Mesothelial cell of epicardium (in vitro differentiated cells): ENCODE results near the gene CCDC195. TPM values are rescaled to one million over a fixed set of nuclear protein-coding genes. Genes with fewer than 3 reads are reported as not detected.

Source experiments
- DNase-seq, 2 experiments: peaks; one replicate each; pipeline ENCODE4 v3.0.0; 2021; ENCODE audit warnings: low spot score in 2 of 2; ENCODE audit not compliant: unreplicated experiment in 2 of 2
- H3K27ac Mint-ChIP-seq: 2 replicates; pipeline ENCODE4 v1.8.0; 2021; ENCODE audit warnings: mixed read lengths
- H3K27me3 Mint-ChIP-seq: 2 replicates; pipeline ENCODE4 v1.8.0; 2021; ENCODE audit warnings: low read depth, mixed read lengths
- H3K36me3 Mint-ChIP-seq: 2 replicates; pipeline ENCODE4 v1.8.0; 2021; ENCODE audit warnings: mixed read lengths
- H3K4me1 Mint-ChIP-seq: 2 replicates; pipeline ENCODE4 v1.8.0; 2021; ENCODE audit warnings: mixed read lengths
- H3K4me3 Mint-ChIP-seq: 2 replicates; pipeline ENCODE4 v1.8.0; 2021; ENCODE audit warnings: mild to moderate bottlenecking, moderate library complexity, mixed read lengths
- H3K9me3 Mint-ChIP-seq: 2 replicates; pipeline ENCODE4 v1.8.0; 2021; ENCODE audit warnings: mixed read lengths
- CTCF ChIP-seq: fragments of 200-600 bp; sonication (generic); IDR thresholded peaks from one replicate; pipeline ENCODE4 v1.5.0; 2021; ENCODE audit warnings: antibody characterized with exemption; ENCODE audit not compliant: unreplicated experiment
- total RNA-seq: library from RNA; stranded (reverse); gene quantifications from 3 replicates; pipeline ENCODE4 v1.2.1, GENCODE V29; 2021

CCDC195 gene
- total RNA-seq, 1 donor from 2014 or later = not detected

- Mint-ChIP-seq H3K4me1 (no peaks in the 10 kb centered on the region), H3K27ac (no peak overlapping the region), H3K36me3 (peaks cover 1% of the 10 kb centered on the region), H3K27me3 (no peaks in the 10 kb centered on the region), H3K4me3 (no peak overlapping the region), H3K9me3 (peaks cover 26% of the 10 kb centered on the region)
- no peak for TF ChIP-seq CTCF
- DNase-seq = no peak
Observed at GRCh38 chr2:224659714-224660113, 56.5 kb downstream of the CCDC195 start.

GRCh38 chr2:224658780-224659405 lies 57.3 kb downstream of the CCDC195 start:
- TF ChIP-seq CTCF = no peak
- no peaks in the 10 kb centered on the region for H3K27me3 Mint-ChIP-seq
- no peaks in the 10 kb centered on the region for H3K4me1 Mint-ChIP-seq
- no peak overlapping the region for H3K4me3 Mint-ChIP-seq
- peaks cover 3% of the 10 kb centered on the region for H3K36me3 Mint-ChIP-seq
- no peak for DNase-seq
- peaks cover 26% of the 10 kb centered on the region for H3K9me3 Mint-ChIP-seq
- no peak overlapping the region for H3K27ac Mint-ChIP-seq

- H3K27me3 Mint-ChIP-seq = peaks cover under 1% of the 10 kb centered on the region
- H3K27ac Mint-ChIP-seq = no peak overlapping the region
- no peak for TF ChIP-seq CTCF
- no peak overlapping the region for H3K4me3 Mint-ChIP-seq
- peaks cover 3% of the 10 kb centered on the region for H3K36me3 Mint-ChIP-seq
- peaks cover 18% of the 10 kb centered on the region for H3K9me3 Mint-ChIP-seq
- no peaks in the 10 kb centered on the region for H3K4me1 Mint-ChIP-seq
- DNase-seq = no peak
Observed at GRCh38 chr2:224657349-224657748, 58.8 kb downstream of the CCDC195 start.

GRCh38 chr2:224655006-224655537 lies 61.1 kb downstream of the CCDC195 start:
- no peak for TF ChIP-seq CTCF
- Mint-ChIP-seq H3K4me1 (no peaks in the 10 kb centered on the region), H3K4me3 (no peak overlapping the region)

More at GRCh38 chr2:224655006-224655537, 61.1 kb downstream of the CCDC195 start:
- Mint-ChIP-seq H3K9me3 (peaks cover 9% of the 10 kb centered on the region), H3K27ac (no peak overlapping the region), H3K36me3 (peaks cover 3% of the 10 kb centered on the region), H3K27me3 (peaks cover 4% of the 10 kb centered on the region)
- no peak for DNase-seq

Other genes starting within 250 kb of the CCDC195 start
- 91.0 to 97.5 TPM (median 94.8 TPM) in 3 replicates for gene CUL3, start 131.0 kb downstream of the CCDC195 start, total RNA-seq